ENCODE data around the gene ABCF1.
A peak's percentile ranks its signal among the peaks of the same experiment; 100 is the strongest.

The ABCF1 gene

GRCh38 chr6:30626484-30627366 lies 55.5 kb downstream of the ABCF1 start, which contains the start of gene ATAT1:
Gene ATAT1, plus strand, starts transcription at chr6:30626874.
- DNase-seq (ENCODE audit: low spot score), result peak; percentile 91

GRCh38 chr6:30635834-30636233 lies 64.6 kb downstream of the ABCF1 start:
- DNase-seq (ENCODE audit: low spot score), result no peak

- no peak for DNase-seq (ENCODE audit: low spot score)
These were observed 69.2 kb downstream of the ABCF1 start for GRCh38 chr6:30640481-30640880.

DNA sequence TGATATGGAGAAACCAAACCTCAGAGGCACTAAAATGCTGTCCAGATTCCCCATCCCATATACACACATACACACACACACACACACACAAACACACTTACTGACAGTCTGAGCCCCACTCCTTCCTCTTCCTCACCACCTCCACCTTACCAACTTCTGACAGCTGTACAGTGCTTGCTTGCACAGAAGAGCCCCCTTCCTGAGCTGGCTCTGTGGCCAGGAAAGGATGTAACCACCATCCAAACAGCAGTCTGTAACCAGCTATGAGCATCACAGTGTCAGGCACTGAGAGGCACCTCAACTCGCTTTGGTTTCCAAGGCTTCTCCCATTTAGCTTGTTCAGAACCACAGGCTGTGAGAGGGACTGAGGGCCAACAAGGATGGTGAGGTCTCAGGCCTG lies 69.8 kb downstream of the ABCF1 start:
- no peak for DNase-seq (ENCODE audit: low spot score)
